SK-N-MC (cell line): Measurements from ENCODE around the gene RTN4.

Experiments
- EZH2 ChIP-seq: fragments of 200-600 bp; sonication (generic); IDR thresholded peaks from one replicate; pipeline ENCODE4 v1.6.1; 2017; ENCODE audit warnings: antibody characterized with exemption
- FOXP2 ChIP-seq: optimal IDR thresholded peaks from 2 replicates; pipeline ENCODE3; 2011; ENCODE audit warnings: mild to moderate bottlenecking, moderate library complexity; ENCODE audit not compliant: insufficient read depth; ENCODE audit errors: extremely low read length, control extremely low read depth
- POLR2AphosphoS5 ChIP-seq: IDR thresholded peaks from 2 replicates; pipeline ENCODE4 v1.6.1; 2012; ENCODE audit warnings: mild to moderate bottlenecking, low read depth, low read length, borderline replicate concordance

DNA sequence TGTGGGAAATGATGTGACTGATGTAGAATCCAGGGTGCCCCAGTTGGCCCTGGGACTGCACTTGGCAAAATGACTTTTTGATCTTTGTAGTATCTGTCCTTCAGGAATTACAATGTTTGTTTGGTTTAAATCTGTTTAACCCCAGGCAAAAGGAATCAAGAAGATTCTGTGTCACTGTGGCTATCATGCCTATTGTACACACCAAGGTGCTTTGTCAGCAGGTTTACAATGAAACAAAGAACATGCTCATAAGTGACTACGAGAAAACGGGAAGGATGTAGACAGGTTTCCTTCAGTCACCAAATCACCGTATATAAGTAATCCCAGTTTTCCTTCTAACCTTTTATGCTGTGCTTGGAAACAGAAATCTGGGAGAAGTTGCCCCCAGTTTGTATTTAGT, 109.5 kb downstream of the RTN4 start:
- TF ChIP-seq EZH2 (no peak), POLR2AphosphoS5 (no peak), FOXP2 (no peak)
